Type B pancreatic cell (in vitro differentiated cells): ENCODE results near the gene FAM184B. TPM values are rescaled to one million over a fixed set of nuclear protein-coding genes. Genes with fewer than 3 reads are reported as not detected.

Experiments
- DNase-seq: peaks from one replicate; pipeline ENCODE4 v3.0.0; 2021; ENCODE audit warnings: mixed read lengths; ENCODE audit not compliant: unreplicated experiment; ENCODE audit errors: extremely low spot score
- H3K27ac Mint-ChIP-seq: 2 replicates; pipeline ENCODE4 v1.8.0; 2021; ENCODE audit warnings: mild to moderate bottlenecking, mixed read lengths
- H3K27me3 Mint-ChIP-seq: 2 replicates; pipeline ENCODE4 v1.8.0; 2021; ENCODE audit warnings: mixed read lengths
- H3K36me3 Mint-ChIP-seq: 2 replicates; pipeline ENCODE4 v1.8.0; 2021; ENCODE audit warnings: mixed read lengths
- H3K4me1 Mint-ChIP-seq: one replicate; pipeline ENCODE4 v1.8.0; 2021; ENCODE audit warnings: mixed read lengths; ENCODE audit not compliant: unreplicated experiment
- H3K4me3 Mint-ChIP-seq: 2 replicates; pipeline ENCODE4 v1.8.0; 2021; ENCODE audit warnings: mild to moderate bottlenecking, mixed read lengths
- H3K9me3 Mint-ChIP-seq: 2 replicates; pipeline ENCODE4 v1.8.0; 2021; ENCODE audit warnings: mixed read lengths
- CTCF ChIP-seq: fragments of 200-600 bp; sonication (generic); conservative IDR thresholded peaks from 2 replicates; pipeline ENCODE4 v1.5.0; 2021; ENCODE audit warnings: antibody characterized with exemption, mild to moderate bottlenecking
- total RNA-seq: library from RNA; stranded (reverse); gene quantifications from 2 replicates; pipeline ENCODE4 v1.2.1, GENCODE V29; 2021; ENCODE audit warnings: low replicate concordance

Gene FAM184B
- total RNA-seq, 1 donor from 2014 or later, result 0.12 TPM

- no peak for TF ChIP-seq CTCF
- Mint-ChIP-seq H3K4me1 (peaks cover 26% of the 10 kb centered on the region), H3K27ac (no peak overlapping the region), H3K4me3 (peak overlapping the region; percentile 90), H3K27me3 (no peaks in the 10 kb centered on the region), H3K9me3 (no peaks in the 10 kb centered on the region), H3K36me3 (peaks cover 34% of the 10 kb centered on the region)
- DNase-seq, result no peak
These were observed 26.0 kb upstream of the FAM184B start for GRCh38 chr4:17807446-17807845.

- Mint-ChIP-seq H3K36me3 (peaks cover 39% of the 10 kb centered on the region), H3K4me3 (no peak overlapping the region), H3K9me3 (no peaks in the 10 kb centered on the region), H3K27ac (no peak overlapping the region), H3K4me1 (peaks cover 21% of the 10 kb centered on the region), H3K27me3 (no peaks in the 10 kb centered on the region)
- TF ChIP-seq CTCF, result no peak
- DNase-seq, result no peak
These were observed 24.2 kb upstream of the FAM184B start for GRCh38 chr4:17805580-17806155.

- no peak overlapping the region for H3K27ac Mint-ChIP-seq
These were observed 16.4 kb upstream of the FAM184B start for GRCh38 chr4:17797808-17798207.

GRCh38 chr4:17794730-17795129 is 13.3 kb upstream of the FAM184B start:
- Mint-ChIP-seq H3K27me3 (no peaks in the 10 kb centered on the region), H3K9me3 (no peaks in the 10 kb centered on the region), H3K27ac (no peak overlapping the region), H3K4me3 (no peak overlapping the region), H3K4me1 (no peaks in the 10 kb centered on the region), H3K36me3 (peaks cover 18% of the 10 kb centered on the region)
- DNase-seq, result no peak
- no peak for TF ChIP-seq CTCF

More at GRCh38 chr4:17797808-17798207, 16.4 kb upstream of the FAM184B start:
- DNase-seq, result no peak
- Mint-ChIP-seq H3K36me3 (peaks cover 28% of the 10 kb centered on the region), H3K4me1 (no peaks in the 10 kb centered on the region), H3K4me3 (no peak overlapping the region), H3K9me3 (no peaks in the 10 kb centered on the region), H3K27me3 (no peaks in the 10 kb centered on the region)
- no peak for TF ChIP-seq CTCF

GRCh38 chr4:17788956-17789355 is 7.5 kb upstream of the FAM184B start:
- Mint-ChIP-seq H3K9me3 (no peaks in the 10 kb centered on the region), H3K4me3 (no peak overlapping the region), H3K4me1 (no peaks in the 10 kb centered on the region), H3K27ac (no peak overlapping the region), H3K27me3 (no peaks in the 10 kb centered on the region), H3K36me3 (peaks cover 12% of the 10 kb centered on the region)
- DNase-seq, result no peak
- no peak for TF ChIP-seq CTCF

GRCh38 chr4:17787315-17787714 is 5.9 kb upstream of the FAM184B start:
- peaks cover under 1% of the 10 kb centered on the region for H3K4me1 Mint-ChIP-seq
- peaks cover 3% of the 10 kb centered on the region for H3K36me3 Mint-ChIP-seq
- DNase-seq, result no peak
- no peak overlapping the region for H3K27ac Mint-ChIP-seq
- TF ChIP-seq CTCF, result no peak
- no peaks in the 10 kb centered on the region for H3K9me3 Mint-ChIP-seq
- peaks cover 9% of the 10 kb centered on the region for H3K27me3 Mint-ChIP-seq
- H3K4me3 Mint-ChIP-seq, result no peak overlapping the region
